SJCRH30 (cell line): ENCODE data around the gene DHRSX. TPM values are rescaled to one million over a fixed set of nuclear protein-coding genes. Genes with fewer than 3 reads are reported as not detected.
"Not testable (repeated sequence)": the region's sequence is repeated elsewhere in the genome, so short reads cannot be mapped to it uniquely, and the experiment has no call there.

Experiments used
- DNase-seq, 2 experiments: peaks; one replicate each; pipeline ENCODE4 v3.0.0-alpha.2; 2015 to 2020
- H3K27ac ChIP-seq: fragments of 250-450 bp; sonication (Bioruptor Pico); 2 replicates; pipeline ENCODE4 v1.5.1; 2020; ENCODE audit warnings: mild to moderate bottlenecking, moderate library complexity
- H3K27me3 ChIP-seq: fragments of 250-450 bp; sonication (Bioruptor Pico); 2 replicates; pipeline ENCODE4 v1.5.1; 2020; ENCODE audit warnings: mild to moderate bottlenecking, moderate library complexity
- H3K36me3 ChIP-seq: fragments of 250-450 bp; sonication (Bioruptor Pico); 2 replicates; pipeline ENCODE4 v1.5.1; 2020; ENCODE audit warnings: mild to moderate bottlenecking, moderate library complexity
- H3K4me1 ChIP-seq: fragments of 250-450 bp; sonication (Bioruptor Pico); 2 replicates; pipeline ENCODE4 v1.5.1; 2020; ENCODE audit warnings: mild to moderate bottlenecking, moderate library complexity
- H3K4me3 ChIP-seq: fragments of 250-450 bp; sonication (Bioruptor Pico); 2 replicates; pipeline ENCODE4 v1.5.1; 2020; ENCODE audit warnings: mild to moderate bottlenecking, moderate library complexity
- H3K9me3 ChIP-seq: fragments of 250-450 bp; sonication (Bioruptor Pico); replicated peaks from 2 replicates; pipeline ENCODE4 v1.5.1; 2020; ENCODE audit warnings: mild to moderate bottlenecking, moderate library complexity
- total RNA-seq: library from RNA; depleted of rRNA; stranded (reverse); fragments of >200 nt; shearing (Covaris generic); gene quantifications from 2 replicates; pipeline ENCODE4 v1.2.3, GENCODE V29; 2014

Gene DHRSX
- total RNA-seq, 1 experiment from 2014 or later = 12.0 TPM

DNA sequence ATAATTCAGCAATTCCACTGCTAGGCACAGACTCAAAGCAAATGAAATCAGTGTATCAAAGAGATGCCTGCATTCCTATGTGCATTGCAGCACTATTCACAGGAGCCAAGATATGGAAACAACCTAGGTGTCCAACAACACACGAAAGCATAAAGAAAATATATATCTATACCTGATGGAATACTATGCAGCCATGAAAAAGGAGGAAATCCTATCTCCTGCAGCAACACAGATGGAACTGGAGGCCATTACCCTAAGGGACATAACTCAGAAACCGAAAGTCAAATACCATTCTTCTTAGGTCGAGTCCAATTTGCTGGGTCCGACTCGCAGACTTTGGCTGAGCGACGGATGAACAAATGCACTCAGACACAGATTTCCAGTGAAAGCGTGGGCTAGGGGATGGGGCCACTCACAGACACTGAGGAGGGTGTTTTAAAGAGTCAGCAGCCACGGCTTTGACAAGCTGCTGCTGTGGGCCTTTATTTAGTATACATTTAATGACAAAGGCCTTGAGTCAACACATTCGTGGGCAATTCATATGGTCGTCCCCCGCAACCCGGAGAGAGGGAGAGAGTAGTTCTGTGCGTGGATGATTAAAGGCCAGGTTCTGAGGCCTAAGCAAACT is 93.8 kb downstream of the DHRSX start:
- H3K27ac ChIP-seq = no peak overlapping the region
- H3K27me3 ChIP-seq = no peaks in the 10 kb centered on the region
- no peak for DNase-seq
- H3K36me3 ChIP-seq = peaks cover 11% of the 10 kb centered on the region
- H3K4me1 ChIP-seq = no peaks in the 10 kb centered on the region
- H3K9me3 ChIP-seq = peaks cover 6% of the 10 kb centered on the region
- no peak overlapping the region for H3K4me3 ChIP-seq

DNA sequence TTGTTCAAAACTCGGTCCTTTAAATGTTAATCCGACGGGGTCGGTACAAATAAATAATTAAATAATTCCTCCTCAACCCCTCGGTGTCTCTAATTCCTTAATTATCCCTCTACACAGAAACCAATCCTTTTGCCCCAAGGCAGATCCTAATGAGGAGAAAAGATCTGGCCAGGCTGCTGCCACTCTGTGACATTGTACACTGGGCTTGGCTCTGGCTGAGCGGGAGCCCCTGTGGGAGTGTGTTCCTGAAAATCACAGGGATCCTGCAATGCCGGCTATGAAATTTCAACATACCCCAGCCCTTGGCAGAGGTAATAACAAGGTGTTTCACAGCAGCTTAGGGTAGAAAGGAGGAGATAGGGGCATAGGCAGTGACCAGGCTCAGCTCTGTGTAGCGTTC is 96.0 kb downstream of the DHRSX start:
- Histone ChIP-seq H3K4me1 (no peaks in the 10 kb centered on the region), H3K36me3 (peaks cover 11% of the 10 kb centered on the region), H3K27ac (no peak overlapping the region), H3K4me3 (no peak overlapping the region), H3K27me3 (no peaks in the 10 kb centered on the region), H3K9me3 (peaks cover 6% of the 10 kb centered on the region)
- DNase-seq = no peak

DNA sequence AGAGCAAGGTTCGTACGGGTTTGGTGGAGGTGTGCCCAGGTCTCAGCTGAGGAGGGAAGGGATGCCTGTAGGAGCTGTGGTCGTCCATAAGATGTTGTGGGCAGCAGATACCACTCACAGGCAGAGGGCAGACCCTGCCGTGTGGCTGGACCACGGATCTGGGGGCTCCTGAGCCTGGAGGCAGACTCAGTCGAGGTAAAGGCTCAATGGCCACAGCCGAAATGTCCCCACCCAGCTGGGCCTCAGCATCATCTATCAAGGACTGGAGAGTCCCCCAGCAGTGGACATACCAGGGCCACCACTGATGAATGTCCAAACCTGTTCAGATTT is 98.5 kb downstream of the DHRSX start:
- no peaks in the 10 kb centered on the region for H3K4me1 ChIP-seq
- no peak overlapping the region for H3K4me3 ChIP-seq
- H3K9me3 ChIP-seq = peaks cover 6% of the 10 kb centered on the region
- H3K27me3 ChIP-seq = no peaks in the 10 kb centered on the region
- H3K27ac ChIP-seq = no peak overlapping the region
- H3K36me3 ChIP-seq = peaks cover 8% of the 10 kb centered on the region
- DNase-seq = no peak

DNA sequence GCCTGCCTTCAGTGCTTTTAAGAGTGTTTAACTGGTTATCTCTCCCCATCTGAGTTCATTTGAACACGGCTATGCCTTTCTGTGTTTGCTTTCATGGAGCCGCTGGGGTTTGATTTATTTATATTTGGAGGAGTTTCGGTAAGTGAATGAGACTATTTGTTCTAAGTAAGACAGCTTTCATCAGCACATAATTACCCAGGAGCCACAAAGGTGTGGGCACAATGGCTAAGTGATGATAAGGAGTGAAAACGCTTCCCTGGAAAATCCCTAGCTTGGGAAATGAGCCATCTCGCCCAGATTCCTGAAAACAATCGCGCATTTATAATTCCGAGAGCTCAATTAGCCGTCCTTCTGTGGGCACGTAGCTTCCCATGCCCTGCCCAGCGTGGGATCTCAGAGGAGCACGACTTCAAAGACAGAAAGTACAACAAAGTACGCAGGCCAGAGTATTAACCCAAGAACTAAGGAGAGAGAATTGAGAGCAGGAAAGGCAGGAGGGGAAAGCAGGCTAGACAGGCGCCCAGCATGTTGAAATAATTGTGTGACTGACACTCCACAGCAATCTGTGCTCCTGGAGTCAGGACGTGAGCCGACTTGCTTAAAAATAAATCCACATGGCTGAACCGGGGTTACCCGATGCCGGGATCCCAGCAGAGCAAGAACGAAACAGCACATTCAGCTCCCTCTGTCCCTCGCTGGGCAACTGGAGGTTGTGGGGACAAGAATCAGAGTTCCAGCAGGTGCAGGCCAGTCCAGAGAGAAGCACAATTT is 99.0 kb downstream of the DHRSX start:
- DNase-seq = no peak
- Histone ChIP-seq H3K9me3 (peaks cover 2% of the 10 kb centered on the region), H3K27ac (no peak overlapping the region), H3K4me1 (no peaks in the 10 kb centered on the region), H3K27me3 (no peaks in the 10 kb centered on the region), H3K36me3 (peaks cover 3% of the 10 kb centered on the region), H3K4me3 (no peak overlapping the region)

DNA sequence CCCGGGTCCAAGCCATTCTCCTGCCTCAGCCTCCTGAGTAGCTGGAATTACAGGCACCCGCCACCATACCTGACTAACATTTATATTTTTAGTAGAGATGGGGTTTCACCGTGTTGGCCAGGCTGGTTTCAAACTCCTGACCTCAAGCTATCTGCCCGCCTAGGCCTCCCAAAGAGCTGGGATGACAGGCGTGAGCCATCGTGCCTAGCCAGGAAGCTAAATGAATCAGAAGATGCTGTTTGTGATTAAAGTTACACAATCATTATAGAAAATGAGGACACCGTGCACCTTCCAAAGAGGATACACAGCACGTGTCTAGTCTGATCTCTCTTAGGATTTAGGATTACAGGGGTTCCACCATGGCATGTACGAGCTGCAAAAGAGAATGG is 99.6 kb downstream of the DHRSX start:
- no peaks in the 10 kb centered on the region for H3K36me3 ChIP-seq
- no peaks in the 10 kb centered on the region for H3K4me1 ChIP-seq
- no peaks in the 10 kb centered on the region for H3K27me3 ChIP-seq
- no peak overlapping the region for H3K4me3 ChIP-seq
- no peak for DNase-seq
- H3K9me3 ChIP-seq = no peaks in the 10 kb centered on the region
- H3K27ac ChIP-seq = no peak overlapping the region

DNA sequence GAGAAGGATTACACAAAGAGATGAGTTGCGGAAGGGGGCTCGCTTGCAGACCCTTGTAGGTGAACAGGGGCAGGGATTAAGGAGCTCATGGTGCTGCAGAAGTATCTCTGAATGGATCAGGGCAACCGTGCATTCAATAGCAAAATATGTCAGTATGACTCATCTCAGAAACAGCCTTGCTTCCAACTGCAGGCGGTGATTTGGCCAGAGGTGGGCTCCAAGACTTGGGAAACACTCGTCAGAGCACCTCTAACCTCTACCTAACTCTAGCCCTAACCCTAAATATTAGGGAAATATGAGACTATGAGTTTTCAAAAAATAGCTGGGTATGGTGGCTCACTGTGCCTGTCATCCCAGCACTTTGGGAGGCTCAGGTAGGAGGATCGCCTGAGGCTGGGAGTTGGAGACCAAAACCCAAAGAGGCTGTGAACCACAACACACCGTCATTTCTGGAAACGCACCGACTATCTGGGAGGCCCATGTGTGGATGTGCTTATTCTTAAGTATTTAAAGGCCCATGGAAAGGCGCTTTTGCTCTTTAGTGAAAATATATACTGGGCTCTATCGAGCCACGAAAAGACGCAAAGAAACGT is 102.6 kb downstream of the DHRSX start:
- no peak for DNase-seq

GRCh38 chrX:2397229-2398063 is 103.3 kb downstream of the DHRSX start:
- no peaks in the 10 kb centered on the region for H3K9me3 ChIP-seq
- H3K4me1 ChIP-seq = no peaks in the 10 kb centered on the region
- H3K27me3 ChIP-seq = no peaks in the 10 kb centered on the region
- no peak overlapping the region for H3K4me3 ChIP-seq
- no peaks in the 10 kb centered on the region for H3K36me3 ChIP-seq
- no peak overlapping the region for H3K27ac ChIP-seq
- no peak for DNase-seq

More for the DNA sequence above, 102.6 kb downstream of the DHRSX start:
- Histone ChIP-seq H3K9me3 (no peaks in the 10 kb centered on the region), H3K4me1 (no peaks in the 10 kb centered on the region), H3K27me3 (no peaks in the 10 kb centered on the region), H3K4me3 (no peak overlapping the region), H3K27ac (no peak overlapping the region), H3K36me3 (no peaks in the 10 kb centered on the region)

DNA sequence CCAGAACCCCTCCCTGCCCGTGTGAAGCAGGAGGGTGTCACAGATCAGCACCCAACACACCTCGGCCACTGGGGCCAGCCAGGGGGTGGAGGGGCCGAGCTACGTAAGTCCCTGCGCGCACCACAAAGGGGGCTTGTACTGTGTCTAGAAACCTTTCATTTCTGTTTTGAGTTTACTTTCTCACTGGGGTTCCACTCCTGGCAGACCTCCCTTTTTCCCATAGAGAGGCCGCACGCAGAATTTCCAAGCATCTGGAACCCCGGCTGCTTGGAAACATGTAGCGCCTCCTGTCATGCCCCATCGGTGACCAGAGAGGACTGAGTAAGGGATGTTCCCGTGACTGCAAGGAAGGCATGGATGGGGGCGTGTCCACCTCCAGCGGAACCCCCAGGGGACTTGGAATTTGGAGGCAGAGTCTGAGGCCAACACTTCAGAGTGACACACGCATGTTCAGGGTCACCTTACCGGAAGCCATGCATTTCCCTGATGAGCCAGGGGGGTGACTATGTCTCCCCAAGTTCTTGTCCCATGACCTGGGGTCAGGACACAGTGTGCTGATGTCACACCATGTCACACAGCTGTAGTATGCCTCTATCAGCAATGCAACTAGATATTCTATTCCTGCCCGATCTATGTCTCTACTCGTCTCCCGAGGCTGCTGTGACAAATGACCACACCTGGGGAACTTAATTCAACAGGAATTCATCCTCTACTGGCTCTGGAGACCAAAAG is 105.3 kb downstream of the DHRSX start:
- Histone ChIP-seq H3K9me3 (peaks cover 6% of the 10 kb centered on the region), H3K27ac (no peak overlapping the region), H3K4me1 (no peaks in the 10 kb centered on the region), H3K27me3 (no peaks in the 10 kb centered on the region), H3K4me3 (no peak overlapping the region), H3K36me3 (peaks cover 6% of the 10 kb centered on the region)
- no peak for DNase-seq

- peaks cover 7% of the 10 kb centered on the region for H3K9me3 ChIP-seq
- H3K4me3 ChIP-seq = no peak overlapping the region
- no peaks in the 10 kb centered on the region for H3K4me1 ChIP-seq
- peaks cover 6% of the 10 kb centered on the region for H3K36me3 ChIP-seq
- no peak for DNase-seq
- H3K27ac ChIP-seq = no peak overlapping the region
- no peaks in the 10 kb centered on the region for H3K27me3 ChIP-seq
Measured at GRCh38 chrX:2391869-2392606, 108.7 kb downstream of the DHRSX start.

- H3K27ac ChIP-seq = no peak overlapping the region
- no peaks in the 10 kb centered on the region for H3K27me3 ChIP-seq
- peaks cover 6% of the 10 kb centered on the region for H3K36me3 ChIP-seq
- H3K9me3 ChIP-seq = peaks cover 7% of the 10 kb centered on the region
- DNase-seq = no peak
- no peaks in the 10 kb centered on the region for H3K4me1 ChIP-seq
- no peak overlapping the region for H3K4me3 ChIP-seq
Measured at GRCh38 chrX:2390754-2391153, 110.0 kb downstream of the DHRSX start.

GRCh38 chrX:2389731-2390130 is 111.0 kb downstream of the DHRSX start:
- H3K36me3 ChIP-seq, H3K27me3 ChIP-seq, H3K4me1 ChIP-seq, DNase-seq, H3K27ac ChIP-seq, H3K4me3 ChIP-seq: not testable (repeated sequence)
- H3K9me3 ChIP-seq = peaks cover 11% of the 10 kb centered on the region

DNA sequence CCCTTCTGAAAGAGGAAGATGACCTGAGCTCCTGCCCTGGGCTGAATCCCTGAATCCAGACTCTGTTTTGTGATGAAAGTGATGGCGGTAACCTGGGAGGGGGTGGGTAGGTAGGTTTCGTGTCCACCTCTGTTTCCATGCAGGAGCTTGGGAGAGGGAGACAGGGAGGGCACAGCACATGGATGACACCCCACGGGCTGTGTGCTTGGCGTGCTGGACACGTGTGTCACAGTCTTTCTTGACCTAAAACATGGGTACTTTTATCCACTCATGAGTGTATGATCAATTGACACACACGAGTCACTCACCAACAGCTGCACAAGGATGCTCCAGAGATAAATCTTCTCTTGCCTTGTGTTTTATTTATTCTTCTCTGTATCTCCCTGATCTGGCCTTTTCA is 111.5 kb downstream of the DHRSX start:
- Histone ChIP-seq H3K27me3 (no peaks in the 10 kb centered on the region), H3K27ac (no peak overlapping the region), H3K4me3 (no peak overlapping the region), H3K4me1 (no peaks in the 10 kb centered on the region), H3K9me3 (peaks cover 11% of the 10 kb centered on the region), H3K36me3 (peaks cover 6% of the 10 kb centered on the region)
- no peak for DNase-seq

DNA sequence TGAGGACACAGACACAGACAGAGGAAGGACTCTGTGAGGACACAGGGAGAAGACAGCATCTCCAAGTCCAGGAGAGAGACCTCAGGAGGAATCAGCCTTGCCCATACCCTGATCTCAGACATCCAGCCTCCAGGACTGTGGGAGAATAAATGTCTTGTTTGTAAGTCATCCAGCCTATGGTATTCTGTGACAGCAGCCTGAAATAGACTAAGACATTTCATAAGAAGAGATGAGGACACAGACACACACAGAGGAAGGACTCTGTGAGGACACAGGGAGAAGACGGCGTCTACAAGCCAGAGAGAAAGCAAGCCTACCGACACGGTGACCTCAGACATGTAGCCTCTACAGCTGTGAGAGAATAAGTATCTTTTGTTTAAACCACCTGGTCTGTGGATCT is 112.1 kb downstream of the DHRSX start:
- Histone ChIP-seq H3K27me3 (no peaks in the 10 kb centered on the region), H3K4me3 (no peak overlapping the region), H3K27ac (no peak overlapping the region), H3K4me1 (no peaks in the 10 kb centered on the region), H3K9me3 (peaks cover 11% of the 10 kb centered on the region), H3K36me3 (peaks cover 6% of the 10 kb centered on the region)
- DNase-seq = no peak
